ENCODE results near the gene SND1. TPM values are rescaled to one million over a fixed set of nuclear protein-coding genes. Genes with fewer than 3 reads are reported as not detected.
"Not testable (repeated sequence)": the region's sequence is repeated elsewhere in the genome, so short reads cannot be mapped to it uniquely, and the experiment has no call there.

SND1 gene
- total RNA-seq, 4 donors from 2014 or later: 55.5 to 305 (median 80.1) TPM

- H3K4me3 ChIP-seq: no peak overlapping the region
- H3K27me3 ChIP-seq: no peaks in the 10 kb centered on the region
- no peaks in the 10 kb centered on the region for H3K9me3 ChIP-seq
- peak in 1 of 3 donors; percentile 58 for DNase-seq
- no peaks in the 10 kb centered on the region for H3K4me1 ChIP-seq
- no peaks in the 10 kb centered on the region for H3K36me3 ChIP-seq
- H3K27ac ChIP-seq: no peak overlapping the region
- TF ChIP-seq POLR2A (IDR thresholded peaks at IDR 0.05) (no peak), CTCF (IDR thresholded peaks at IDR 0.05) (no peak)
Measured at GRCh38 chr7:127961786-127962453, 309.9 kb downstream of the SND1 start.

GRCh38 chr7:127962589-127963361 lies 310.8 kb downstream of the SND1 start:
- TF ChIP-seq POLR2A (IDR thresholded peaks at IDR 0.05) (no peak), CTCF (IDR thresholded peaks at IDR 0.05) (no peak)
- no peak for DNase-seq
- Histone ChIP-seq H3K4me1 (no peaks in the 10 kb centered on the region), H3K36me3 (no peaks in the 10 kb centered on the region), H3K27ac (no peak overlapping the region), H3K4me3 (no peak overlapping the region), H3K27me3 (no peaks in the 10 kb centered on the region), H3K9me3 (no peaks in the 10 kb centered on the region)

- not testable (repeated sequence) for DNase-seq, H3K27ac ChIP-seq, H3K4me1 ChIP-seq, H3K4me3 ChIP-seq, H3K36me3 ChIP-seq, H3K27me3 ChIP-seq, H3K9me3 ChIP-seq
Measured at GRCh38 chr7:127963850-127964249, 311.9 kb downstream of the SND1 start.

- Histone ChIP-seq H3K27ac (no peak overlapping the region), H3K4me1 (no peaks in the 10 kb centered on the region), H3K4me3 (no peak overlapping the region), H3K36me3 (no peaks in the 10 kb centered on the region), H3K27me3 (no peaks in the 10 kb centered on the region), H3K9me3 (no peaks in the 10 kb centered on the region)
- TF ChIP-seq CTCF (IDR thresholded peaks at IDR 0.05): no peak
- no peak for TF ChIP-seq POLR2A (IDR thresholded peaks at IDR 0.05)
- no peak for DNase-seq
Measured at GRCh38 chr7:127967281-127967680, 315.3 kb downstream of the SND1 start.

GRCh38 chr7:127968547-127968946 lies 316.6 kb downstream of the SND1 start:
- TF ChIP-seq POLR2A (IDR thresholded peaks at IDR 0.05) (no peak), CTCF (IDR thresholded peaks at IDR 0.05) (no peak)
- Histone ChIP-seq H3K9me3 (no peaks in the 10 kb centered on the region), H3K27me3 (no peaks in the 10 kb centered on the region), H3K4me3 (no peak overlapping the region), H3K4me1 (no peaks in the 10 kb centered on the region), H3K36me3 (no peaks in the 10 kb centered on the region), H3K27ac (no peak overlapping the region)
- DNase-seq: no peak

- no peak for DNase-seq
- Histone ChIP-seq H3K4me3 (no peak overlapping the region), H3K36me3 (peaks cover 0 to 4% (median 0%) of the 10 kb centered on the region in 3 donors), H3K9me3 (peaks cover 0 to 7% (median 0%) of the 10 kb centered on the region in 4 donors), H3K27ac (no peak overlapping the region), H3K4me1 (no peaks in the 10 kb centered on the region), H3K27me3 (no peaks in the 10 kb centered on the region)
- TF ChIP-seq POLR2A (IDR thresholded peaks at IDR 0.05) (no peak), CTCF (IDR thresholded peaks at IDR 0.05) (no peak)
Measured at GRCh38 chr7:127973832-127974231, 321.8 kb downstream of the SND1 start.
